Stimulated activated CD4-positive, alpha-beta T cell treated with anti-CD3 and anti-CD28 coated beads, TNF-alpha, amount 100 ng/mL, for 24 hours (primary cell): Measurements from ENCODE around the gene STYX.

Experiments used
- DNase-seq, 3 experiments: peaks; one replicate each; pipeline ENCODE4 v3.0.0-alpha.2; 2020; ENCODE audit warnings: low read depth in 3 of 3

Gene STYX

DNA sequence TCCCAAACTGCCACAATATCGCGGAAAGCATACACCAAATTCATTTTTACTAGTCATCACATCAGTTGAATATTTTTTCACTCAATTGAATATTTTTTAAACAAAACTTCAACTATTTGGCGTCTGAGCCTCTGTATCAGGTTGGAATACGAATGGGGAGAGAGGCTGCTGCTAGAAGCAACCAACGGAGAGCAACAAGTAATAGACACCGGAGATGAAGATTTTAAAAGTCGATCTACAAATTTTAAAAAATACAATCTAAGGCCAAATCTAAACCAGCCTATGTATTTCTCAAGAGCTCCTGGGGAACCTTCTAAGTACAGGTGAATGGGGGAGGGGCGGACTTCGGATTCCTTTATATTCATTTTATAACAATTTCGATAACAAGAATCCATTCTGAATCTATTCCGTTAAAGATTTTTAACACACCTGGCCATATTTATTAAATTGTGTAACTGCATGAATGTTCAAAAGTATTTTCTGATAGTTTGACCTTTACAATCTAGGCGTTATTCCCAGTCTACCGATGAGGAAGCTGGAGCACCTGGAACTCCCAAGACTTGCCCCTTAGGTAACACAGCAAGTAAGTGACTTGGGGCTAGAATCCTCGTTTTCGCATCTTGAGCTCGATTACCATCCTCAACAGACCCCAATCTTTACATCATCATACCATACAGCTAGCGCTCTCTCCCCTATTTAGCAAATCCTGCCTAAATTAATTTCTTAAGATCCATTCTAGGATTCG is 60.2 kb downstream of the STYX start:
- no peak for DNase-seq

DNA sequence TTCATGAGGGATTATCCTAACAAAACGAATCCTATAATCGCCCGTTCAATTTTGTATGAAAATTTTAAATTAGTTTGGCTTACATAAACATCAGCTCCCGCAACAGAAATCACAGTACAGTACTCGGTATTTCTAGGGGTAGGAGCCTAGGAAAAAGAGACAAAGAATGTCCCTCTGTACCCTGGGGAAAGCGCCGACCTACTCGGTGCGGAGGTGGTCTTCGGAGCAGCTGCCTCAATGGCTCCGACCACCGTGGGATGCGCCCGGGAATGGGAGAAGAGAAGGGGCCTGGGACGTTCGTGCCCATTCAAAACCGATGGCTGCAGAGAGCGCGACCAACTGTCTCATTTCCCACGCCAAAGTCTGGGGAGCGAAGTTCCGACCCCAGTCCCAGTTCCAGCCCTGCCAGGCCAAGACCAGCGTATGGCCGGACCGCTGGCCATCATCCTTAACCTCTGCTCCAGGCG is 60.8 kb downstream of the STYX start:
- no peak for DNase-seq

DNA sequence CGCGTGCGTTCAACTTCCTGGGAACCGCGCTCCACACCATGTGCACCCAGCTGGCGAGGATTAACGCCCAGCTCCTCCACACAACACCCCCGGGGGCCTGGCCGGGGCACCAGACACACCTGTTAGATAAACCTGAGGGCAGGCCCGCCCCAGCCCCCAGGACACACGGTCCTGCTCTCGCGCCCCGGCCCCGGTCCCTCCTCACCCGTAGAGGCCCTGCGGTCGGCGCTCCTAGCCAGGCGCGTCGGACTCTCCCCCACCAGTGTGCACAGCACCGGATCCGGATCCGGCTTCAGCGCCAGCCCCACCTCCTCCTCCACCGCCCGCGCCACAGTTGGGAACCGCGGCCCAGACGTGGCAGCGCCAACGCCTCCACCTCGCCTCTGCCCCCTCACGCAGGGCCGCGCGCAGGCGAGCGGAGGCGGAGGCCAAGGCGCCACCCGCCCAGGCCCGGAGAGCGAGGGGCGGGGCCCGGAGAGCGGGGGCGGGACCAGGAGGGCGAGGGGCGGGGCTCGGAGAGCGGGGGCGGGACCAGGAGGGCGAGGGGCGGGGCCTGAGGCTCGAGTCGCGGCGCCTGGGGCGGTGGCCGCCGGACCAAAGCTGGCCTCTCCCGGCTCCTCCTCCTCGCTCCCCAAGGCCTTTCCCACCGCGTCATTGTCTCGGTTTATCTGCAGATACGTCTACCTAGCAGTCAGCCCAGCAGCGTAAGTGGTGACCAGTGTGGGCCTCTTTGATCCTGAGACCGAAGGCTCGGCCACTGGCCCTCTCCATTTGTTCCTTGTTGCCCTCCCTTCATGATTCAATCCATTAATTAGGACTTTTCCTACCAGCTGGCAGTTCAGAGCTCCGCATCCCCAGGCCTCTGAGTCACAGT is 61.5 kb downstream of the STYX start, which contains the start of gene GNPNAT1:
TSS of gene GNPNAT1 (minus strand) at position 385 of the 874 bp plus-strand sequence. CDS start 6,957 bp downstream, outside the sequence.
- peak; percentile 47 to 79 (median 64) for DNase-seq

DNA sequence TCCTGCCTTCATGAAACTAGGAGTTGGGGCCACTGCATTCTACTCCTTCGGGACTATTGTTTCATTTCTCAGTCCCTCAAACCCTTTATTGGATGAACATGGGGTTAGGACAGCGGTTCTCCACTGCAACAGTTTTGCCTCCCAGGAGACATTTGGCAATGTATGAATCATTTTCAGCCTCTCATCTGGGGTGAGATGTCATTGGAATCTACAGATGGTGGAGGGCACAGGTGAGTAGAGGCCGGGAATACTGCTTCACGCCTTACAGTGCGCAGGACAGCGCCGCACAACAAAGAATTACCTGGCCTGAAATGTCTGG is 62.1 kb downstream of the STYX start:
- DNase-seq = no peak

DNA sequence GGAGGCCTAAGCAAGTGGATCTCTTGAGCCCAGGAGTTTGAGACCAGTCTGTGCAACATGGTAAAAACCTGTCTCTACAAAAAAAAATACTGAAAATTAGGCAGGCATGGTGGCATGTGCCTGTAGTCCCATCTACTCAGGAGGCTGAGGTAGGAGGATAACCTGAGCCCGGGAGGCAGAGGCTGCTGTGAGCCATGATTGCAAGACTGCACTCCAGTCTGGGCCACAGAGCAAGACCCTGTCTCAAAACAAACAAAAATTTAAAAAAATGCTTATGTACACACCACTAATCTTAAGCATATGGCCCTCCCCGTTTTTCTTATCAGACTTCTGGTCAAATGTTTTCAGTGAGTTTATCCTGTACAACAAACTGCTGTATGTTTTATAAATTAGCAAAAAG is 63.1 kb downstream of the STYX start:
- no peak for DNase-seq

DNA sequence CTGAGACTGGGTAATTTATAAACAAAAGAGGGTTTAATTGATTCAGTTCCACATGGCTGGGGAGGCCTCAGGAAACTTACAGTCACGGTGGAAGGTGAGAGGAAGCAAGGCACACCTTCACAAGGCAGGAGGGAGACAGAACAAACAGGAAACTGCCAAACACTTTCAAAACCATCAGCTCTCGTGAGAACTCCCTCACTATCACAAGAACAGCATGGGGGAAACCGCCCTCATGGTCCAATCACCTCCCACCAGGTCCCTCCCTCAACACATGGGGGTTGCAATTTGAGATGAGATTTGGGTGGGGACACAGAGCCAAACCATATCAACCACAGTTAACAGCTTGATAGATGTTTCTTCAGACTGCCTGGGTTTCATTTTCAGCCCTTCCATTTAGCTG is 67.7 kb downstream of the STYX start:
- no peak for DNase-seq

DNA sequence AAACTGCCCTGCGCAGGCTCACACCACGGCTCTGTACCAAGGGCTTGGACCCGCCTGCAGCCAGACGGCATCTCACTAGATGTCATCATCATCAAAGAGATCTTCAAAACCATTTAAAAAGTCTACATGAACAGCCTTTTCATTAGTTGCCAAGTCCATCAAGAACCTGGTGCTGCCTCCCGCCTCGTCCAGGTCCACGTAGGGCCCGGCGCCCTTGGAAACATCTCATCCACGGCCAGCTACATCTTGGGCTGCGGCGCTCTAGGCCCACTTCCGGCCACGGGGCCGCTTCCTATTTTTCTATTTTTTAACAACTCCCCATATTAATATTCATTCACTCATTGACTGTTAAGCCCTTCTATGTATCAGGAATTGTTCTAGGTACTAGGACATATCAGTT is 68.9 kb downstream of the STYX start:
- DNase-seq = no peak

DNA sequence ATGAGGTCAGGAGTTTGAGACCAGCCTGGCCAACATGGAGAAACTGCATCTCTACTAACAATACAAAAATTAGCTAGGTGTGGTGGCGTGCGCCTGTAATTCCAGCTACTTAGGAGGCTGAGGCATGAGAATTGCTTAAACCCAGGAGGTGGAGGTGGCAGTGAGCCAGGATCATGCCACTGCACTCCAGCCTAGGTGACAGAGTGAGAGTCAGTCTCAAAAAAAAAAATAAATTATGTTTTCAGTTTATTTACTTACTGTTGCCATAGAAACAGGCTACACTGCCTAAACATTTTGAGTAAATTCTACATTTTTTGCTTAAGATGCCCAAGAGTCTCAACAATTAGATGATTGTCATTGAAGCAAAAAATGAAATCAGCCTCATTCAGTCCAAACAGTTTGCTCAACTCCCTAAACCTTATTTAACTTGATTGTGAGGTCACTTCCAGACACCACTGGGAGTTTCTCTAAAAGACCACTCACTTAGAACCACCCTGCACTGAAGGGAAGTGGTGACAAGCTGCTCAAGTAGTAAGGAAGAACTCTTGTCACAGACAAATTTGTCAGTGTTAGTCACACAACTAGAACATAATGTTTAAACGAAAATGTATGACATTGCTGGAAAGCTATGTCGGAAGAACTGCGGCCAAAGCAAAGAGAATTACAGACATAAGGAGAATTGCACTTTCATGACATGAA is 71.2 kb downstream of the STYX start:
- DNase-seq = no peak

DNA sequence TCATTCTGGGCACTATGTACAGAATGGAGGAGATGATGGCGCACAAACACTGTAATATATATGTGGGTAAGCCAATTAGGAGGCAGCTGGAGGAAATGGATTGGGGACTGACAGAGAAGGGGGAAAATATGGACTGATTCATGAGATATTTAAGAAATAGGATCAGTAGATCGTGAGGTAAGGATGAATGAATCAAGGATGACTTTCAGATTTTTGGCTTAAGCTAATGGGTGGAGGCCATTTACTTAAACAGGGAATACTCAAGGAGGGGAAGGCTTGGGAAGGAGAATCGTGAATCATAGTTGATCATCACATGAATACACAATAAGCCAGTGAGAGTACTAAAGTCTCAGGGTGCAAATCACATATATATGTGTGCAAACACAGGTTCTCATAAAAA is 72.6 kb downstream of the STYX start:
- DNase-seq = no peak

DNA sequence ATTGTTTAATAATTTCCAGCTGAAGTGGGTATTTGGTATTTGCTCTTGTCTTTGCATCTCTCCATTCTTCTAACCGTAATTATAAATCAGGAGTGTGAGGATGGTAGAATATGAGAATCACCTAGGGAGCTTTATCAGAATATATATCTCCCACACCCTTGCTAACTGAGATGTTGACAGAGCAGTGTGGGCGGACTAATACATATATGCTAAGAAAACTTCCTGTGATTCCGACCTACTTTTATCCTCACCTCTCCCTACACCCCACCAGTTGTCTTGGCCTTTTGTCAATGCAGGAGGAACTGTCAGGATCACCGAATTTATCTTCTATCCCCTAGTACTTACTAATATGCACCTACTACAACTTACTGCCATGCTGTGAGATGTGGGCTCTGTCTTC is 76.1 kb downstream of the STYX start:
- no peak for DNase-seq

DNA sequence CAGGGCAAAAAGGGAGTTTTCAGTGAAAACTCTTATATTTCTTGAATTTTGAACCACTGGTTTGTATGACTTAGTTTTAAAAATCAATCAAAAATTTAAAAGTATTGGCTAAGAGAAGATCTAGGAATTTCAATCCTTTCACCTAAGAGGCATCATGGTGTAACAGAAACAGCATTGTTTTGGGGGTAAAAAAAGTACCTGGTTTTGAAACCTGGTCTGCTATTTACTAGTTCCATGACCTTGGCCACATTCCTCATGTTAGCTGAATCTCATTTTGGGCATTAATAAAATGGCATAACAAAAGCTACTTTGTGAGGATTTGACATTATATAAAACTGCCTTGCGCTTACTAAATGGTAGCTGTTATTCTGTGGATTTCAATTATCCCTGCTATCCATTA is 78.1 kb downstream of the STYX start:
- DNase-seq = no peak

DNA sequence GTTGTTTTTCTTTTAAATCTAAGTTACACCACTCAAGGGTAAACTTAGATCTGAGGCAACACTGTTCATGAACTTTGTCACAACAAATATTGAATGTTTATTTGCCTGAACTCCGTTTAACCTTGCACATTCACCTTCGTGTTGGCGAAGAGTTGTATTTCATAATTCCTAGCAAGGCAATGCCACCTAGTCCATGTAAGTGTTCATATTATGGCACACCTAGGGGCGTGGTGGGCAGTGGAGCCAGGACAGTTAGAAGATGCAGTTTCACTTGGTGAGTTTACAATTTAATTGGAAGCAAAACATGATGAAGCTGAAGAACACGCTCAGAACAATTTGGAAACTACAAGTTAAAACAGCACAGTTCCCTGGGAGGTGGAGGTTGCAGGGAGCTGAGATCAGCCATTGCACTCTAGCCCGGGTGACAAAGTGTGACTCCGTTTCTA is 91.9 kb downstream of the STYX start:
- no peak for DNase-seq

DNA sequence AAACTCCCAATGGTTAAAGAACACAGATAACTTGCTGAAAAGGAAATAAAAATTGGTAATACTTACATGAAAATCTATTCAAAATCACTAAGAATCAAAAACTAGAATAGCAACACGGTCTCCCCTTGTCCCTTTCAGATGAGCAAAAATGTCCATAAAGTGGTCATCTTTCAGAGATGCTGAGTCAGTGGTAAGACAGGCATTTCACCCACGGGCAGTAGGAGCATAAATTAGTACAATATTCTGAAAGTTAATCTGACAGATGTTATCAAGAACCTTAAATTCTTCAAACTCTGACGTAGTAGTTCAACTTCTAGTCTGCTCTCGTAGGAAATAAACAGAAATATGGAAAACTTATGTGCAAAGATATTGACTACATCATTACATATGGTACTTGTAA is 94.5 kb downstream of the STYX start:
- DNase-seq = no peak
